Activated CD4-positive, alpha-beta T cell treated with anti-CD3 and anti-CD28 coated beads, Interleukin-2, amount 50 U/mL, for 16 hours (primary cell): ENCODE results near the gene GCDH.
"Not testable (repeated sequence)": the region's sequence is repeated elsewhere in the genome, so short reads cannot be mapped to it uniquely, and the experiment has no call there.

ENCODE experiments used
- DNase-seq: peaks from one replicate; pipeline ENCODE4 v3.0.0-alpha.2; 2020

GCDH gene

GRCh38 chr19:12912571-12912970 lies 21.6 kb downstream of the GCDH start:
- no peak for DNase-seq

GRCh38 chr19:12913011-12913561 lies 22.1 kb downstream of the GCDH start:
- DNase-seq = no peak

- DNase-seq = peak; percentile 48
These were observed 23.1 kb downstream of the GCDH start for GRCh38 chr19:12913851-12914690.

- DNase-seq = not testable (repeated sequence)
These were observed 24.9 kb downstream of the GCDH start for GRCh38 chr19:12915860-12916259.

GRCh38 chr19:12918253-12918652 lies 27.3 kb downstream of the GCDH start:
- DNase-seq = no peak

- DNase-seq = no peak
These were observed 30.1 kb downstream of the GCDH start for GRCh38 chr19:12921047-12921446.

- DNase-seq = no peak
These were observed 32.0 kb downstream of the GCDH start for GRCh38 chr19:12922959-12923358.

GRCh38 chr19:12924621-12925310 lies 33.8 kb downstream of the GCDH start:
- no peak for DNase-seq

- no peak for DNase-seq
These were observed 39.2 kb downstream of the GCDH start for GRCh38 chr19:12930002-12930645.

GRCh38 chr19:12932392-12933286 lies 41.7 kb downstream of the GCDH start:
- no peak for DNase-seq

- DNase-seq = peak; percentile 94
These were observed 42.5 kb downstream of the GCDH start, which contains the start of gene FARSA for GRCh38 chr19:12933287-12934072. Gene FARSA (minus strand): TSS chr19:12933711. CDS start chr19:12933696, 15 bp downstream.

- no peak for DNase-seq
These were observed 44.1 kb downstream of the GCDH start for GRCh38 chr19:12935071-12935470.

GRCh38 chr19:12936582-12936981 lies 45.6 kb downstream of the GCDH start:
- no peak for DNase-seq

GRCh38 chr19:12937093-12937926 lies 46.4 kb downstream of the GCDH start:
- DNase-seq = no peak

GRCh38 chr19:12937927-12938778 lies 47.2 kb downstream of the GCDH start, which contains the start of gene CALR:
Gene CALR (plus strand): TSS chr19:12938609. CDS start chr19:12938680, 71 bp downstream.
- DNase-seq = peak; percentile 100

- peak; percentile 34 for DNase-seq
These were observed 48.0 kb downstream of the GCDH start for GRCh38 chr19:12938779-12939601.

GRCh38 chr19:12939975-12940423 lies 49.0 kb downstream of the GCDH start:
- no peak for DNase-seq

GRCh38 chr19:12940897-12941296 lies 49.9 kb downstream of the GCDH start:
- DNase-seq = no peak
